Common myeloid progenitor, CD34-positive (primary cell): ENCODE measurements around the gene CLSTN2.

Source experiments
- CTCF ChIA-PET: fragments of 350-600 bp; sonication (Branson Sonifier 250); formaldehyde crosslinking; loops from one replicate; lab custom pipeline; 2021; ENCODE audit warnings: antibody characterized with exemption; lab: Charles Lee
- POLR2A ChIA-PET: fragments of 350-600 bp; sonication (Branson Sonifier 250); formaldehyde crosslinking; loops from one replicate; lab custom pipeline; 2021; ENCODE audit warnings: antibody characterized with exemption; lab: Charles Lee
- DNase-seq, 3 donors: peaks; one replicate each; pipeline versions ENCODE4 v3.0.0 to v3.0.0-alpha.2; 2013
- H3K27ac ChIP-seq, 2 experiments: 1 replicate in 1 of 2; 2 replicates in 1 of 2; pipeline ENCODE4 v1.7.0; 2013; ENCODE audit warnings: inconsistent platforms in 2 of 2, low read length in 2 of 2, mild to moderate bottlenecking in 2 of 2, low read depth in 1 of 2, moderate library complexity in 1 of 2; ENCODE audit not compliant: severe bottlenecking in 2 of 2, insufficient read depth in 1 of 2, poor library complexity in 1 of 2
- H3K27me3 ChIP-seq, 5 experiments: replicated peaks in 2 of 5; 1 replicate in 3 of 5; 2 replicates in 2 of 5; pipeline versions ENCODE4 v1.6.1 to v1.7.0; 2013; ENCODE audit warnings: low read length in 4 of 5, mild to moderate bottlenecking in 2 of 5, moderate library complexity in 2 of 5, inconsistent platforms in 1 of 5; ENCODE audit not compliant: insufficient read depth in 5 of 5, control insufficient read depth in 4 of 5
- H3K36me3 ChIP-seq, 4 experiments: 1 replicate in 2 of 4; 2 replicates in 2 of 4; pipeline versions ENCODE4 v1.6.1 to v1.7.0; 2013; ENCODE audit warnings: low read length in 3 of 4, control low read depth in 1 of 4, mild to moderate bottlenecking in 1 of 4; ENCODE audit not compliant: control insufficient read depth in 4 of 4, insufficient read depth in 4 of 4
- H3K4me1 ChIP-seq, 4 experiments: 1 replicate in 3 of 4; 2 replicates in 1 of 4; pipeline versions ENCODE4 v1.6.1 to v1.7.1; 2013; ENCODE audit warnings: low read length in 3 of 4, mild to moderate bottlenecking in 3 of 4, control low read depth in 1 of 4, inconsistent platforms in 1 of 4, moderate library complexity in 1 of 4; ENCODE audit not compliant: control insufficient read depth in 4 of 4, insufficient read depth in 4 of 4; ENCODE audit errors: control extremely low read depth in 1 of 4
- H3K4me3 ChIP-seq, 7 experiments: 1 replicate in 4 of 7; 2 replicates in 3 of 7; pipeline versions ENCODE4 v1.5.1 to v1.7.0; 2013; ENCODE audit warnings: mild to moderate bottlenecking in 7 of 7, low read length in 6 of 7, moderate library complexity in 6 of 7, inconsistent platforms in 2 of 7, low read depth in 2 of 7, control low read depth in 1 of 7; ENCODE audit not compliant: insufficient read depth in 4 of 7, control insufficient read depth in 1 of 7; ENCODE audit errors: extremely low read depth in 1 of 7
- H3K9me3 ChIP-seq, 5 experiments: 1 replicate in 4 of 5; 2 replicates in 1 of 5; pipeline versions ENCODE4 v1.6.1 to v1.7.1; 2013; ENCODE audit warnings: low read length in 4 of 5, mild to moderate bottlenecking in 2 of 5, inconsistent platforms in 1 of 5, low read depth in 1 of 5, moderate library complexity in 1 of 5; ENCODE audit not compliant: control insufficient read depth in 4 of 5, insufficient read depth in 2 of 5; ENCODE audit errors: control extremely low read depth in 1 of 5
- WGBS: methylation state at CpG from one replicate; pipeline ENCODE4 v1.1.5; 2013; ENCODE audit not compliant: insufficient coverage; 5-methylcytosine and 5-hydroxymethylcytosine counted together

CLSTN2 gene

DNA sequence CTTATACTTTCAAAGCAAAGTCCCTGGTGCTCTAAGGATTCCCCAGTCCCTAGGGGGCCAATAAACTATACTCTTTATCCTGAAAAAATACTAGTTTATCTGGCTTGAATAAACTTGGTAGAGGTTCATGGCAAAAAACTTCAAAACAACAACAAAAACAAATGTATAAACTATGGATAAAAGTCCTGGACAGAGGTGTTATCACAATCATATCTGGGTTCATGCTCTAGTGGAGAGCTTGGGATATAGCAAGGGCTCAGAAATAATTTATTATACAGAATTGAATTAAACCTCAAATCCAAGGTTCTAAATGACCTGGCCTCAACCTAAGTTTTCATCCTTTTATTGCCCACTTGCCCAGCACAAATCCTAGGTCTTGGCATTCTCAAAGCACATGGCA is 644.3 kb downstream of the CLSTN2 start:
- Histone ChIP-seq H3K4me3 (no peak overlapping the region), H3K9me3 (no peaks in the 10 kb centered on the region), H3K27me3 (peaks cover 0 to 3% (median 0%) of the 10 kb centered on the region in 5 experiments), H3K27ac (no peak overlapping the region), H3K36me3 (no peaks in the 10 kb centered on the region), H3K4me1 (no peaks in the 10 kb centered on the region)
- POLR2A ChIA-PET, result no interaction called here
- CTCF ChIA-PET, result no interaction called here
- DNase-seq, result no peak

DNA sequence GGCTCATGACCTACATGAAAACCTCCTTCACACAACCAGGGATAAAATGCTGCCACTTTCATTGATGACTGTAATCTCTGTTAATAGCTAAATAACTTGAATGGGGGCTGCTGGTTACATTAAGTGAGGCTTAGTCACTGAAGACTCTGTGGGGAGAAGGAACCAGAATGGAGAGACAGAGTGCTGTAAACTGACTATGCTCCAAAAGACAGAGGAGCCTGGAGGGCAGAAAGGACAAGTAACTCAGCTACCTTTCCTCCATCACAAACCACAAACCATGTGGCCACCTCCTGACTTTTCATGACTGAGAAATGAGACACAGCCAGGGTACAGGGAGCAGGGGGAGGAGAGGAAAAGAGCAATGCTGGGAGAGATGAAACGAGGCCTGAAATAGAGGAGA is 645.8 kb downstream of the CLSTN2 start:
- no CpG with 5 or more reads among the region's 1 CpG for WGBS
- H3K9me3 ChIP-seq, result no peaks in the 10 kb centered on the region
- no peak for DNase-seq
- ChIA-PET CTCF (no interaction called here), POLR2A (no interaction called here)
- H3K36me3 ChIP-seq, result no peaks in the 10 kb centered on the region
- no peaks in the 10 kb centered on the region for H3K4me1 ChIP-seq
- H3K4me3 ChIP-seq, result no peak overlapping the region
- H3K27me3 ChIP-seq, result peaks cover 0 to 3% (median 0%) of the 10 kb centered on the region in 5 experiments
- no peak overlapping the region for H3K27ac ChIP-seq

DNA sequence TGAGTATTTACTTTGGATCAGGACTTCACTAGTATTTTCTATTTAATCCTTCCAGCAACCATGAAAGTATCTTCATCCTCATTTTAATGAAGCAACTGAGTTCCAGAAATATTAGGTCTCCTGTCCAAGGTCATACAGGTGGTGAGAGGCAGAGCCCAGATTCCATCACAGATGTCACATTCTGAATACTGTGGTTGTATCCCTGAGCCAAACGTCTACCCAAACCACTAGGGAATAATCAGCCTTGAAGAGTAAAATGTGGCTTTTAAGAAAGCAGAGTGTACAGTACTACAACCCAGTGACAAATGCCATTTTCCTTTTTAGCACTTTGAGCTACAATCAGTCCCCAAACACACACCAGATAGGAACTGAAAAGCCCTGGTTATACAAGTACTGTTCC is 649.6 kb downstream of the CLSTN2 start:
- peaks cover 0 to 4% (median 0%) of the 10 kb centered on the region in 5 experiments for H3K9me3 ChIP-seq
- no peaks in the 10 kb centered on the region for H3K4me1 ChIP-seq
- DNase-seq, result no peak
- H3K36me3 ChIP-seq, result no peaks in the 10 kb centered on the region
- H3K27ac ChIP-seq, result no peak overlapping the region
- CTCF ChIA-PET, result no interaction called here
- WGBS, result no CpG with 5 or more reads among the region's 1 CpG
- peaks cover 0 to 4% (median 2%) of the 10 kb centered on the region in 5 experiments for H3K27me3 ChIP-seq
- POLR2A ChIA-PET, result no interaction called here
- H3K4me3 ChIP-seq, result no peak overlapping the region

DNA sequence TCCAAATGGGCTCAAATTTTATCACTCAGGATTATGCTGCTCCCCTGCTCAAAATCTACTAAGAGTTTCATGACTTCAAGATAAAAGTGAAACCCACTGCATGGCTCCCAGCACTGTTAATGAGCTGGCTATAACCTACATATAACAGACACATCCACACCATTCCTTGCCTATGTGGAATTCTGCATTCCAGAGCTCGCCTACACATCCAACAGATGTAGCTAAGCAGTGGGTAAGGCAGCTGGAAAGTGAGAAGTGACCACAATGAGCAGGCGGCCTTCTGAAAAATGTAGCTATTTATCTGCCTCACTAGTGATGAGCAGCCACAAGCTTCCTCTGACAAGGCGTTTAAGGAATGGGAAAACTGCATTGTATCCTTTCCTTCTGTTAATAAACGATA is 650.8 kb downstream of the CLSTN2 start:
- no peaks in the 10 kb centered on the region for H3K4me1 ChIP-seq
- H3K9me3 ChIP-seq, result peaks cover 0 to 4% (median 0%) of the 10 kb centered on the region in 5 experiments
- DNase-seq, result no peak
- ChIA-PET POLR2A (no interaction called here), CTCF (no interaction called here)
- H3K36me3 ChIP-seq, result no peaks in the 10 kb centered on the region
- 84% methylated on average over 2 of the region's 4 CpGs for WGBS
- H3K4me3 ChIP-seq, result no peak overlapping the region
- peaks cover 0 to 4% (median 2%) of the 10 kb centered on the region in 5 experiments for H3K27me3 ChIP-seq
- no peak overlapping the region for H3K27ac ChIP-seq

DNA sequence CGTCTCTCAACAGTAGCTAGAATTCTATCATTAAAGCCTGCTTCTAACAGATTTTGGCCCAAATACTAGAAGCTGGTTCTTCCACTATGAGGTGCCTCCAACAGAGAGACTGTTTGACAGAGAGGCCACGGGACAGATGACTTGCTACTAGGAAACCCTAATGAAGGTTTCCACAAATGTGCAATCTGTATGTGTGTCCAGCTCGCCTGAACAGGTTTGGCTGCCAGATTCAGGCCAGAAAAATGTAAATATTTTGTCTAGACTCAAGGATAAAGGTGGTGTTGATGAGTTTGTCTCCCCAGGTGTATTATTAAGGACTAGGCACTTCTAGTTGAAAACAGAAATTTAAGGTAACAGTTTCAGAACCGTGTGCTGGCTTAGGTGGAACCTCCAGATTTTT is 651.3 kb downstream of the CLSTN2 start:
- H3K27me3 ChIP-seq, result peaks cover 0 to 4% (median 0%) of the 10 kb centered on the region in 5 experiments
- no peak overlapping the region for H3K27ac ChIP-seq
- peaks cover 0 to 4% (median 0%) of the 10 kb centered on the region in 5 experiments for H3K9me3 ChIP-seq
- H3K4me3 ChIP-seq, result no peak overlapping the region
- ChIA-PET CTCF (no interaction called here), POLR2A (no interaction called here)
- H3K4me1 ChIP-seq, result no peaks in the 10 kb centered on the region
- no peaks in the 10 kb centered on the region for H3K36me3 ChIP-seq
- 83% methylated on average over 4 of the region's 4 CpGs for WGBS
- no peak for DNase-seq

DNA sequence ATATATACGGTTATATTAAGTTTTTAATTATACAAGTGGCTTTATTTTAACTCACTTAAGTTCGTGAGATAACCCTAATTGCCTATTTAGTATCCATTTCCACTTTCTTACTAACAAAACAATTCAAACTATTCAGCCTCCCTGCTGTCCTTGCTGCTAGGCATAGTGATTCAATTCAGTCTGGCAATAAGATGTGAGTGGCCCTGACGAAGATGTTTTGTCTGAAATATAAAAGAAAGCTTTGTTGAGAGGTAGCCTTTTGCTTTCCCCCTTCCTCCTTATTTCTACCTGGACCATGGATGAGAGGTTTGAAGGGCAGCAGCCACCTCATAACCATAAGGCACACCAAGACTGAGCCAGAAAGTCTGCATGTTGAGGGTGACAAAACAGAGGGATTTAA is 653.6 kb downstream of the CLSTN2 start:
- H3K27ac ChIP-seq, result no peak overlapping the region
- WGBS, result 67% methylated on average over 1 of the region's 3 CpGs
- peaks cover 0 to 4% (median 0%) of the 10 kb centered on the region in 5 experiments for H3K9me3 ChIP-seq
- ChIA-PET POLR2A (no interaction called here), CTCF (no interaction called here)
- DNase-seq, result no peak
- no peak overlapping the region for H3K4me3 ChIP-seq
- no peaks in the 10 kb centered on the region for H3K4me1 ChIP-seq
- peaks cover 0 to 4% (median 0%) of the 10 kb centered on the region in 5 experiments for H3K27me3 ChIP-seq
- no peaks in the 10 kb centered on the region for H3K36me3 ChIP-seq

DNA sequence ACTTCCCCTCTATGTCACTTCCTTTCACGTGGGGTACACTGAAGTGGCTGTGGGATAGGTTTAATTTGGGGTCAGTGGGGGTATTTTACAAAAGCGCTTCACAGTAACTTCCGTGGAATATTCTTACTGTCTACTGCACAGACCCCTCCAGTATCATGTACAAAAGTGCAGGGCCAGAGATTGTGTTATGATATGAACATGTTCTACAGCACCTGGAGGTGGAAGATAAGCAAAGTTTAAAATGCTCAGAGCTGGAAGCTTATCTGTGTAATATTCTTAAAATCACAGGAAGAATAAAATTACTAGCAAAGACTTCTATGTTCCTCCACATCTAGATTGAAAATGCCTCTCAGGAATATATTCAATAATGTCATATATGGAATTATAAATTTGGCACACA is 658.8 kb downstream of the CLSTN2 start:
- H3K9me3 ChIP-seq, result peaks cover 0 to 2% (median 0%) of the 10 kb centered on the region in 5 experiments
- DNase-seq, result no peak
- H3K27ac ChIP-seq, result no peak overlapping the region
- no peak overlapping the region for H3K4me3 ChIP-seq
- H3K27me3 ChIP-seq, result no peaks in the 10 kb centered on the region
- WGBS, result 100% methylated on average over 2 of the region's 3 CpGs
- no peaks in the 10 kb centered on the region for H3K4me1 ChIP-seq
- H3K36me3 ChIP-seq, result no peaks in the 10 kb centered on the region
- ChIA-PET POLR2A (no interaction called here), CTCF (no interaction called here)
